Smooth muscle cell (in vitro differentiated cells): ENCODE measurements around the gene SLC44A4. TPM values are rescaled to one million over a fixed set of nuclear protein-coding genes. Genes with fewer than 3 reads are reported as not detected.

ENCODE experiments used
- DNase-seq: peaks from one replicate; lab custom pipeline; 2025; ENCODE audit not compliant: unreplicated experiment; lab: John Stamatoyannopoulos, UW
- H2AFZ ChIP-seq: fragments of 200-600 bp; sonication (generic); 2 replicates; pipeline ENCODE4 v1.6.0; 2016; ENCODE audit warnings: antibody characterized with exemption, low read depth, mild to moderate bottlenecking
- H3F3A ChIP-seq: fragments of 200-600 bp; sonication (generic); 2 replicates; pipeline ENCODE4 v1.6.0; 2017; ENCODE audit warnings: antibody characterized with exemption, low read depth
- H3K27ac ChIP-seq: fragments of 200-600 bp; sonication (generic); 2 replicates; pipeline ENCODE4 v1.5.1; 2016; ENCODE audit warnings: low read depth, mild to moderate bottlenecking
- H3K27me3 ChIP-seq: fragments of 200-600 bp; sonication (generic); 2 replicates; pipeline ENCODE4 v1.6.1; 2016; ENCODE audit warnings: low read depth, mild to moderate bottlenecking
- H3K36me3 ChIP-seq: fragments of 200-600 bp; sonication (generic); 2 replicates; pipeline ENCODE4 v1.5.1; 2016; ENCODE audit warnings: low read depth
- H3K4me1 ChIP-seq: fragments of 200-600 bp; sonication (generic); 2 replicates; pipeline ENCODE4 v1.5.1; 2016; ENCODE audit warnings: low read depth
- H3K4me2 ChIP-seq: fragments of 200-600 bp; sonication (generic); 2 replicates; pipeline ENCODE4 v1.6.0; 2016; ENCODE audit warnings: mild to moderate bottlenecking
- H3K4me3 ChIP-seq: fragments of 200-600 bp; sonication (generic); 2 replicates; pipeline ENCODE4 v1.5.1; 2016; ENCODE audit warnings: mild to moderate bottlenecking
- H3K79me2 ChIP-seq: fragments of 200-600 bp; sonication (generic); 2 replicates; pipeline ENCODE4 v1.6.0; 2016; ENCODE audit warnings: low read depth, mild to moderate bottlenecking
- H3K9ac ChIP-seq: fragments of 200-600 bp; sonication (generic); 2 replicates; pipeline ENCODE4 v1.6.0; 2016; ENCODE audit warnings: low read depth
- H3K9me3 ChIP-seq: fragments of 200-600 bp; sonication (generic); replicated peaks from 2 replicates; pipeline ENCODE4 v1.5.1; 2016; ENCODE audit warnings: low read depth
- H4K20me1 ChIP-seq: fragments of 200-600 bp; sonication (generic); 2 replicates; pipeline ENCODE4 v1.6.0; 2016; ENCODE audit warnings: low read depth
- WGBS: methylation state at CpG from one replicate; pipeline ENCODE4 v1.1.7; 2016; ENCODE audit warnings: low lambda C conversion rate; 5-methylcytosine and 5-hydroxymethylcytosine counted together
- polyA plus RNA-seq: library from polyadenylated mRNA; unstranded; fragments of >200 nt; fragmentation: Nextera tagmentation; extraction: Ambion mirVana; gene quantifications from 2 replicates; pipeline ENCODE4 v1.2.1, GENCODE V29; 2016
- total RNA-seq: library from RNA; depleted of rRNA; stranded (reverse); fragments of >200 nt; gene quantifications from 2 replicates; pipeline ENCODE4 v1.2.3, GENCODE V29; 2014
- TF ChIP-seq, protein P1 (sequence below): fragments of 200-600 bp; sonication (generic); IDR thresholded peaks from 2 replicates; pipeline ENCODE4 v1.5.1; 2017; ENCODE audit warnings: borderline replicate concordance, mild to moderate bottlenecking, antibody characterized with exemption; ENCODE audit not compliant: insufficient read depth, poor library complexity, severe bottlenecking

Gene SLC44A4
- total and polyA plus RNA-seq, 2 experiments from 2014 or later, result 0.30 to 0.85 TPM

DNA sequence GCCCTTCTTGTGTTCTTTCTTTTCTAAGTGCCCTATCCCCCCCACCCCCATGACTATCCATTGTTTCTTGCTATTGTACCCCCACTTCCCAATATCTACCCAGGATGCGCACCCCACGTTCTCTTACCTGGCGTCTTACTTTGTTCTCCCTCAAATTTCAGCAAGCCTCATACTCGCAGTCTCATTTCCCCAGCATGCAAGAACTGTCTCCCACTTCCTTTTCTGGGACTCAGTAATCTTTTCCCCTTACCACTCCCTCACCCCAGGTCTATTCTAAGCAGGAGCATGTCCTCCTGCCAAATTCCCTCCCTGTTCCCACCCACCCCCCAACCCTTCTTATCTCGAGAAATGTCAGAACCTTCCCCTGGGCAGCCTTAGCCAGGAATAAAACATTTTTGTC lies 20.4 kb upstream of the SLC44A4 start:
- Histone ChIP-seq H3K4me1 (peaks cover 14% of the 10 kb centered on the region), H4K20me1 (peaks cover 4% of the 10 kb centered on the region), H3K9ac (no peak overlapping the region), H3K9me3 (no peaks in the 10 kb centered on the region), H3K27ac (no peak overlapping the region), H2AFZ (no peak overlapping the region), H3K4me3 (no peak overlapping the region), H3K79me2 (no peaks in the 10 kb centered on the region), H3K36me3 (no peaks in the 10 kb centered on the region), H3F3A (peaks cover 9% of the 10 kb centered on the region), H3K4me2 (no peak overlapping the region), H3K27me3 (no peaks in the 10 kb centered on the region)
- WGBS, result 86% methylated on average over 5 of the region's 5 CpGs
- no peak for DNase-seq
- TF ChIP-seq, protein P1, sequence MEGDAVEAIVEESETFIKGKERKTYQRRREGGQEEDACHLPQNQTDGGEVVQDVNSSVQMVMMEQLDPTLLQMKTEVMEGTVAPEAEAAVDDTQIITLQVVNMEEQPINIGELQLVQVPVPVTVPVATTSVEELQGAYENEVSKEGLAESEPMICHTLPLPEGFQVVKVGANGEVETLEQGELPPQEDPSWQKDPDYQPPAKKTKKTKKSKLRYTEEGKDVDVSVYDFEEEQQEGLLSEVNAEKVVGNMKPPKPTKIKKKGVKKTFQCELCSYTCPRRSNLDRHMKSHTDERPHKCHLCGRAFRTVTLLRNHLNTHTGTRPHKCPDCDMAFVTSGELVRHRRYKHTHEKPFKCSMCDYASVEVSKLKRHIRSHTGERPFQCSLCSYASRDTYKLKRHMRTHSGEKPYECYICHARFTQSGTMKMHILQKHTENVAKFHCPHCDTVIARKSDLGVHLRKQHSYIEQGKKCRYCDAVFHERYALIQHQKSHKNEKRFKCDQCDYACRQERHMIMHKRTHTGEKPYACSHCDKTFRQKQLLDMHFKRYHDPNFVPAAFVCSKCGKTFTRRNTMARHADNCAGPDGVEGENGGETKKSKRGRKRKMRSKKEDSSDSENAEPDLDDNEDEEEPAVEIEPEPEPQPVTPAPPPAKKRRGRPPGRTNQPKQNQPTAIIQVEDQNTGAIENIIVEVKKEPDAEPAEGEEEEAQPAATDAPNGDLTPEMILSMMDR, result no peak

DNA sequence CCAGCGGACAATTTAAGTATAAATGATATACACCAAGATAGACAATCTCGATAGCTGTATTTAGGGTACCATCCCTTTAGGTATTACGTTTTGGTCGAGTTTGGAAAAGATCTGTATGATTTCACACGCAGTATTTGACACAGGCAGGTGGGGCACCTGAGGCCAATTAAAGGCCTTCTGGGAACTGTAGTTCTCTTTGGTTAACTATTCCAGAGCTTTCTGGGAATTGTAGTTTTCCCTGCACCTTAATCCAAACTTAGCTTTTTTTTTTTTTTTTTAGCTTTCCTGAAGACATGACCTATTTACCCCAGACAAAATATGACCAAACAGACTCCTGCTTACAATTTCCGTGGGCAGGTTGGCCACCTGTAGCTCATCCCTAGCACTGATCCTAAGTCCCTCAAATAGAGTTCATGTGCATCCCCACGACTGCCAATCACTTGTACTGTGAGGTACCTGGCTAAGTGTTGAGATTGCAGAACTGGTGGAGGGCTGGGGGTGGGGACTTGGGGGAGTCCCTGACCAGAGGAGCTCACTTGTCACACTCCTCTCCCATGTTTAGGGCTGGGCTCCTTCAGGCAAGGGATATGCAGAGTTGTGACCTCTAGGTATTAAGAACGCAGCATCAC lies 19.7 kb upstream of the SLC44A4 start:
- DNase-seq, result no peak
- 23% methylated on average over 8 of the region's 8 CpGs for WGBS

DNA sequence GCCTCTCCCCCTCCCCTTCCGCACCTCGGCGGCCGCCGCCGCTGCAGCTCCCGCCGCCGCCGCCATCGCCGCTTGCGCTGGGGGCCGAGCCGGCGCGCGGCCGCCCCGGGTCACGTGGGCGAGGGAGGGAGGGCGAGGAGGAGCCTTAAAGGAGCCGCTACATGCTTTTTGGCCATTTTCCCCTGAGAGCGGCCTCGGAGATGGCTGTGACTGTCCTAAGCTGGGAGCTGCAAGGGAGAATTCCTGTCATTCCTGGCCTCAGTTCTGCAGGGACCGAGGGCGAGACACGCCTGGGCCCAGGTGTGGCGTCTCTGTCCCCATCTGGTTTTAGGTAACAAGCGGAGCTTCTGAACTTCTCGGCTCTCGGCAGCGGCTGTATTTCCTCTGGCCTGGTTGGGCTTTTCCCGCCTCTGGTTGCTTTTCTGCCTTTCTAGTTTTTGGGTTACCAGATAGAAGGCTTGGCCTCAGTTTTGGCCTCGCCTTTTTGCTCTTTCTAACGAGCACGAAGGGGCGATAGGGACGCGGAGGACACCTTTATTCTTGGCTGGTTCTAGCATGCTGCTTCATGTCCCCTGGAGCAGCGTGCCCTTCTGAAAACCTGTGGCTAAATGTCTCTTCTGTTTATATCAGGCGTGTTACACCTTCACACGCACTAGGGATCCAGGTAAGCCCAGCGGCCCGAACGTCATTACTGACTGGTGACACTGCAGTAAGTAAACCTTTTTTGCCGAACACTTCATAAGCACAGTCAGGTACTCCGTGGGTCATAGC lies 19.0 kb upstream of the SLC44A4 start, which contains the start of gene EHMT2:
Gene EHMT2 (minus strand): TSS at position 87 of the 771 bp plus-strand sequence. CDS start 21 bp downstream, at position 66.
- H3K9me3 ChIP-seq, result no peaks in the 10 kb centered on the region
- H3K27ac ChIP-seq, result peak within 1 kb of the TSS; percentile 3
- H3F3A ChIP-seq, result peaks cover 3% of the 10 kb centered on the region
- no peaks in the 10 kb centered on the region for H3K79me2 ChIP-seq
- no peaks in the 10 kb centered on the region for H3K27me3 ChIP-seq
- WGBS, result 1% methylated on average over 38 of the region's 49 CpGs
- H3K36me3 ChIP-seq, result no peaks in the 10 kb centered on the region
- H3K4me1 ChIP-seq, result peaks cover 12% of the 10 kb centered on the region
- H3K4me3 ChIP-seq, result peak within 1 kb of the TSS; percentile 84
- TF ChIP-seq, protein P1, result no peak
- H3K9ac ChIP-seq, result peak within 1 kb of the TSS; percentile 61
- DNase-seq, result peak; percentile 44
- H4K20me1 ChIP-seq, result peaks cover 4% of the 10 kb centered on the region
- H3K4me2 ChIP-seq, result peak within 1 kb of the TSS; percentile 98
- peak within 1 kb of the TSS; percentile 91 for H2AFZ ChIP-seq

More for the DNA sequence above, 19.7 kb upstream of the SLC44A4 start:
- Histone ChIP-seq H3K4me3 (peak overlapping the region; percentile 84), H3K4me1 (peaks cover 14% of the 10 kb centered on the region), H3F3A (peaks cover 9% of the 10 kb centered on the region), H4K20me1 (peaks cover 4% of the 10 kb centered on the region), H2AFZ (peak overlapping the region; percentile 91), H3K27me3 (no peaks in the 10 kb centered on the region), H3K79me2 (no peaks in the 10 kb centered on the region), H3K36me3 (no peaks in the 10 kb centered on the region), H3K27ac (peak overlapping the region; percentile 3), H3K9me3 (no peaks in the 10 kb centered on the region), H3K9ac (peak overlapping the region; percentile 61), H3K4me2 (peak overlapping the region; percentile 98)
- TF ChIP-seq, protein P1, result no peak
